ENCODE data around the gene CELF3. TPM values are rescaled to one million over a fixed set of nuclear protein-coding genes. Genes with fewer than 3 reads are reported as not detected.

Gene CELF3
- total RNA-seq, 1 donor from 2014 or later: not detected

DNA sequence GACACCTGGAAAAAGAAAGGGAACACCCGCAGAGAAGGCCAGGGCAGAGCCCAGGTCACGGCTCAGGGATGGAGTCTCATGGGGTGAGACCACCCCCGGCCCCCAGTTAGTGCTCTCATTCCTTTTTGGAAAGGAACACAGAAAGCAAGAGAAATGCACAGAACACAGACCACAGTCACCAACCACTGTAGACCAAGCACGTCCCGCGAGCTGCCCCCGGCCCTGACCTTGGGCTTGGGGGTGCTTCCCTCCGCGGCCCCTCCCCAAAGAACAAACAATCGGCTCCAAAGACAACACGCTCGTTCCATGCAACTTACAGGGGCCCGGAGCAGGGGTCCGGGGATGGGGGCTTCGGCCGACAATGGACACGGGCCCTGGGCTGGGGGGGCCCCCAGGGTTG lies 12.8 kb downstream of the CELF3 start:
- Histone ChIP-seq H3K36me3 (ENCODE audit: control insufficient read depth, insufficient read depth, low read length) (no peaks in the 10 kb centered on the region), H3K27me3 (ENCODE audit: control insufficient read depth, insufficient read depth, low read length) (no peaks in the 10 kb centered on the region), H3K4me3 (ENCODE audit: low read depth, low read length) (no peak overlapping the region)
- TF ChIP-seq, protein P1, sequence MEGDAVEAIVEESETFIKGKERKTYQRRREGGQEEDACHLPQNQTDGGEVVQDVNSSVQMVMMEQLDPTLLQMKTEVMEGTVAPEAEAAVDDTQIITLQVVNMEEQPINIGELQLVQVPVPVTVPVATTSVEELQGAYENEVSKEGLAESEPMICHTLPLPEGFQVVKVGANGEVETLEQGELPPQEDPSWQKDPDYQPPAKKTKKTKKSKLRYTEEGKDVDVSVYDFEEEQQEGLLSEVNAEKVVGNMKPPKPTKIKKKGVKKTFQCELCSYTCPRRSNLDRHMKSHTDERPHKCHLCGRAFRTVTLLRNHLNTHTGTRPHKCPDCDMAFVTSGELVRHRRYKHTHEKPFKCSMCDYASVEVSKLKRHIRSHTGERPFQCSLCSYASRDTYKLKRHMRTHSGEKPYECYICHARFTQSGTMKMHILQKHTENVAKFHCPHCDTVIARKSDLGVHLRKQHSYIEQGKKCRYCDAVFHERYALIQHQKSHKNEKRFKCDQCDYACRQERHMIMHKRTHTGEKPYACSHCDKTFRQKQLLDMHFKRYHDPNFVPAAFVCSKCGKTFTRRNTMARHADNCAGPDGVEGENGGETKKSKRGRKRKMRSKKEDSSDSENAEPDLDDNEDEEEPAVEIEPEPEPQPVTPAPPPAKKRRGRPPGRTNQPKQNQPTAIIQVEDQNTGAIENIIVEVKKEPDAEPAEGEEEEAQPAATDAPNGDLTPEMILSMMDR (IDR thresholded peaks at IDR 0.05; ENCODE audit: insufficient read depth, low read length, poor library complexity, severe bottlenecking): no peak
- no peak for DNase-seq (ENCODE audit: low read depth)

DNA sequence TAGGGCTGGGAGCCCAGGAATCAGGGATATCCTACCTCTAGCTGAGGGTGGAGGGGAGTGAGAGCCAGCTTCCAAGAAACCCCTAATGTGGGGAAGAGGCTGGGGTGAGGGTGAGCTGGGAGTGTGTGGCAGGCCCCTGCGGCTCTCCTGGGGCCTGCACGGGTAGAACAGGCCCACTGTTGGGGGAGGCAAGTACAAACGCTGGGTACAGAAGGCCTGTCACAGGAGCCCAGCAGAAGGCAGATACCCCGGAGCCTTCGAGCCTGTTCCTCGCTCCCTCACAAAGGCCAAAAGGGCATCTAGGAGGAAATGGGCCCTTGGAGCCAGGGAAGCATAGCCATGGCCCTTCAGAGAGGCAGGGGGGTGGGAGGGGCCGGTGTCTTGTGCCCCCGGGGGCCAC lies 13.7 kb downstream of the CELF3 start:
- no peak for DNase-seq (ENCODE audit: low read depth)
- H3K36me3 ChIP-seq (ENCODE audit: control insufficient read depth, insufficient read depth, low read length): no peaks in the 10 kb centered on the region
- no peak overlapping the region for H3K4me3 ChIP-seq (ENCODE audit: low read depth, low read length)
- TF ChIP-seq, protein P1 (IDR thresholded peaks at IDR 0.05; ENCODE audit: insufficient read depth, low read length, poor library complexity, severe bottlenecking): no peak
- no peaks in the 10 kb centered on the region for H3K27me3 ChIP-seq (ENCODE audit: control insufficient read depth, insufficient read depth, low read length)

DNA sequence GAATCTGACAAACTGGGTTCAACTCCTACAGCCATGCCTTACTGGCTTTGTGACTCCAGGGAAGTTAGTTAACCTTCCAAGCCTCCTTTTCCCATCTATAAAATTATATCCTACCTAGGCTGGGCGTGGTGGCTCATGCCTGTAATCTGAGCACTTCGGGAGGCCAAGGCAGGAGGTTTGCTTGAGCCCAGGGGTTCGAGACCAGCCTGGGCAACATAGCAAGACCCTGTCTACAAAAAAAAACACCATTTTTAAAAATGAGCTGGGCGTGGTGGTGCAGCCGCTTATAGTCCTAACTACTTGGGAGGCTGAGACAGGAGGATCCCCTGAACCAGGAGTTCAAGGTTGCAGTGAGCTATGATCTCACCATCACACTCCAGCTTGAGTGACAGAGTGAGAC lies 15.1 kb downstream of the CELF3 start:
- Histone ChIP-seq H3K4me3 (ENCODE audit: low read depth, low read length) (no peak overlapping the region), H3K27me3 (ENCODE audit: control insufficient read depth, insufficient read depth, low read length) (no peaks in the 10 kb centered on the region), H3K36me3 (ENCODE audit: control insufficient read depth, insufficient read depth, low read length) (no peaks in the 10 kb centered on the region)
- no peak for DNase-seq (ENCODE audit: low read depth)
- TF ChIP-seq, protein P1 (IDR thresholded peaks at IDR 0.05; ENCODE audit: insufficient read depth, low read length, poor library complexity, severe bottlenecking): no peak

DNA sequence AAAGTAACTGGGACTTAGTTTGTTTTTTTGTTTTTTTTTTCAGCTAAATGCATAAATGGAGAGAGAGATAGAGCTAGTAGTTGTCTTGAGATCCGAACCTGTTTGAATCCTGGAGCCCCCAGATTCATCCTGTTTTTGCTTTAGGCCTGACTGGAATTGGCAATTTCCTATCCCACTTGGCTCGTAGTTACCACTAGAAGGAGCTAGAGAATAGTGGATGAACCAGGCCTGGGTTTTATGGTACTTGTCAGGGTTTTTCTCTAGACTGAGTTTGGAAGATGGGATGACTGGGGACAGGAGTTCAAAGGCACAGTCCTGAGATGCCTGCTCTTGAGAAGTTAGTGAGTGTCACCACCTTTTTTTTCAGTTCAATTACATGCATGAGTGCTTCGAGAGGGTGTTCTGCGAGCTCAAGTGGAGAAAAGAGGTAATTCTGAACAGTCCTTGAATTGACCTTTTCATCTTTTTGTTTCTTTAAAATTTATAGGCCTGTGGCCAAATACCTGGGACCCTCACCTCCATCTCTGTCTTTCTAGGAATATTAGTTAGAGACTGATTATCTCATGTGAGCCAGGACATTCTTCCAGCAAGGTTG lies 23.4 kb downstream of the CELF3 start:
- Histone ChIP-seq H3K36me3 (ENCODE audit: control insufficient read depth, insufficient read depth, low read length) (no peaks in the 10 kb centered on the region), H3K4me3 (ENCODE audit: low read depth, low read length) (no peak overlapping the region), H3K27me3 (ENCODE audit: control insufficient read depth, insufficient read depth, low read length) (no peaks in the 10 kb centered on the region)
- TF ChIP-seq, protein P1 (IDR thresholded peaks at IDR 0.05; ENCODE audit: insufficient read depth, low read length, poor library complexity, severe bottlenecking): peak; percentile 83
- no peak for DNase-seq (ENCODE audit: low read depth)

DNA sequence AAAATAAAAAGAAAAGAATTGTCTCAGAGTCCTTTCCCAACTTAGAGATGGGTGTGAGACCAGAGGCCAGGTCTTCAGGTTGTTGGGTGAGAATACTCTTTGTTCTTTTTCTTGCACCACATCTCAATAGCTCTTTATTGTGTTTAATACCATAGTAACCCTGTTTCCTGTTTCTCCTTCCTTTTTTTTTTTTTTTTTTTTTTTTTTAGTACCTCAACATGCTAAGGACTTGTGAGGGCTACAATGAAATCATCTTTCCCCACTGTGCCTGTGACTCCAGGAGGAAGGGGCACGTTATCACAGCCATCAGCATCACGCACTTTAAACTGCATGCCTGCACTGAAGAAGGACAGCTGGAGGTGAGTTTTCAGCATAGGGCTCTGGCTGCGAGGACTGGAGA lies 24.4 kb downstream of the CELF3 start:
- H3K36me3 ChIP-seq (ENCODE audit: control insufficient read depth, insufficient read depth, low read length): no peaks in the 10 kb centered on the region
- no peaks in the 10 kb centered on the region for H3K27me3 ChIP-seq (ENCODE audit: control insufficient read depth, insufficient read depth, low read length)
- DNase-seq (ENCODE audit: low read depth): no peak
- TF ChIP-seq, protein P1 (IDR thresholded peaks at IDR 0.05; ENCODE audit: insufficient read depth, low read length, poor library complexity, severe bottlenecking): no peak
- no peak overlapping the region for H3K4me3 ChIP-seq (ENCODE audit: low read depth, low read length)

DNA sequence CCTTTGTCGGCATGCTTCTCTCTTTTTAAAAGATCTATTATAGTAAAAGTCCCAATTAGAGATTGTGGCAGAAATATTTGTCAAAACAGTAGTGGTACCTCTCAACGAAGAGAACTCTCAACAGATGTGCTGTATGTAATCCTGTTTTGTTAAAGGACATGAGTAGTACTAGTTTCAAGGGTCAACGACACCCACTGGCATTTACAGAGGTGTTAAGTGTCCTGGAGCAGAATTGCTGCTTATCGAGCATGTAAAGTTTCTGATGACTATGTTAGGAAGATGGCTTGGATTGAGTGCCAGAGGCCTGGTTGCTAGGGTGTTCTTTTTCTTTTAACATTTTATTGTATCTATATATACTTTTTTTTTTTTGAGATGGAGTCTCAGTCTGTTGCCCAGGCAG lies 27.1 kb downstream of the CELF3 start:
- no peak for DNase-seq (ENCODE audit: low read depth)
- TF ChIP-seq, protein P1 (IDR thresholded peaks at IDR 0.05; ENCODE audit: insufficient read depth, low read length, poor library complexity, severe bottlenecking): no peak
- Histone ChIP-seq H3K36me3 (ENCODE audit: control insufficient read depth, insufficient read depth, low read length) (no peaks in the 10 kb centered on the region), H3K27me3 (ENCODE audit: control insufficient read depth, insufficient read depth, low read length) (no peaks in the 10 kb centered on the region), H3K4me3 (ENCODE audit: low read depth, low read length) (no peak overlapping the region)

Data from kidney epithelial cell (primary cell).